Body of pancreas (tissue), 4 donors: ENCODE data around the gene NEGR1.

Experiments used
- CTCF ChIP-seq, 7 experiments: fragments of 450-650 bp in 4 of 7; fragments of 200-600 bp in 3 of 7; sonication (generic) in 3 of 7; IDR thresholded peaks; one replicate each; pipeline ENCODE4 v1.5.1; 2016 to 2019; ENCODE audit warnings: antibody characterized with exemption in 7 of 7
- POLR2A ChIP-seq, 3 donors: fragments of 450-650 bp; IDR thresholded peaks; one replicate each; pipeline ENCODE4 v1.6.1; 2016; ENCODE audit warnings: antibody characterized with exemption in 3 of 3, mild to moderate bottlenecking in 2 of 3

- no peak for TF ChIP-seq CTCF (IDR thresholded peaks at IDR 0.05)
- TF ChIP-seq POLR2A (IDR thresholded peaks at IDR 0.05), result no peak
These were observed 367.7 kb downstream of the NEGR1 start for GRCh38 chr1:71914626-71915025.
